DMS153 treated with DMSO at 0.1 percent for 48 hours (cell line): Measurements from ENCODE around the gene USO1.

ENCODE experiments used
- DNase-seq: peaks from one replicate; lab custom pipeline; 2025; ENCODE audit not compliant: unreplicated experiment; lab: John Stamatoyannopoulos, UW

Gene USO1

DNA sequence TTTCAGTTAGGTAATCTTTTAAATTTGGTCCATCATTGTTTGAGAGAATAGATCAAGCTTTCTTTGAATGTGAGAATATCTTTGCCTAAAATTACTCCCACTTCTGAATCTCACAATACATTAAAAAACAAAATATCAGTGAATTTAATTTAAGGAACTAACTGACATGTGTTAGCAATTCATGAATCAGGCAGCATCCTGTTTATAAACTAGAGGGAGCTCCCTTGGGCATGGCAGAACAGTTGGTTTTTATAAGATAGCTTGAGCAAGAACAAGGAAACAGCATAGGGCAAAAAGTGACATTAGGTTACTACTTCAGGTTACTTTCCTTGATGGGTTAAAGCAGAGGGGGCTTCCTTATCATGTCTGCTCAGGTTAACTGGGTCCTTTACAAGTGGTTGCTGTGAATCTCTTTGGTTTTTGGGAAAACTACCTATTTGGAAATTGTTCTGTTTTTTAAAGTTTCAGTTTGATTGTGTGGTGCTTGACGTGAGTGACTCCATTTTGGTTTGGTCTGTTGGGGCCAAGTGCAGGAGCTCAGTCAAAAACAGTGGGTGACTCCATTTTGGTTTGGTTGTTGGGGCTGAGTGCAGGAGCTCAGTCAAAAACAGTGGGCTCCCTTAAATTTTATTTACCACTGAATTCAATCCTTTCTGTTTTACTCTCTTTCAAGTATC is 109.9 kb downstream of the USO1 start:
- no peak for DNase-seq

DNA sequence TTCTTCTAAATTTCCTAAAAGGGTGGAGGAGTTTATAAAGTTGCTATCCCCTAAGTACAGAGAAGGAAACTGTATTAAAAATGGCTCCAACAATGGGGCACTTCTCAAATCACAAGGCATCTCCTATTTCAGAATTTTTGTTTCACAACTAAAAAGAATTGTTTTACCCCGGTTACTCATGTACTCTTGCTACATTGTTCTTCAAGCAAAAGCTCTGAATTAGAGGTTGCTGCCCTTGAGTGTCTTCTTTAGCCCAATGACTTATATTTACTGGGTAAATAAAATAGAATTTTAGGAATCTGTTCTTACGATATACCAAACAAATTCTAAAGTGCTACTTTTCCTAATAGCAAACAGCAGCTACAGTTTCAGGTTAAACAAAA is 110.4 kb downstream of the USO1 start:
- DNase-seq: no peak

DNA sequence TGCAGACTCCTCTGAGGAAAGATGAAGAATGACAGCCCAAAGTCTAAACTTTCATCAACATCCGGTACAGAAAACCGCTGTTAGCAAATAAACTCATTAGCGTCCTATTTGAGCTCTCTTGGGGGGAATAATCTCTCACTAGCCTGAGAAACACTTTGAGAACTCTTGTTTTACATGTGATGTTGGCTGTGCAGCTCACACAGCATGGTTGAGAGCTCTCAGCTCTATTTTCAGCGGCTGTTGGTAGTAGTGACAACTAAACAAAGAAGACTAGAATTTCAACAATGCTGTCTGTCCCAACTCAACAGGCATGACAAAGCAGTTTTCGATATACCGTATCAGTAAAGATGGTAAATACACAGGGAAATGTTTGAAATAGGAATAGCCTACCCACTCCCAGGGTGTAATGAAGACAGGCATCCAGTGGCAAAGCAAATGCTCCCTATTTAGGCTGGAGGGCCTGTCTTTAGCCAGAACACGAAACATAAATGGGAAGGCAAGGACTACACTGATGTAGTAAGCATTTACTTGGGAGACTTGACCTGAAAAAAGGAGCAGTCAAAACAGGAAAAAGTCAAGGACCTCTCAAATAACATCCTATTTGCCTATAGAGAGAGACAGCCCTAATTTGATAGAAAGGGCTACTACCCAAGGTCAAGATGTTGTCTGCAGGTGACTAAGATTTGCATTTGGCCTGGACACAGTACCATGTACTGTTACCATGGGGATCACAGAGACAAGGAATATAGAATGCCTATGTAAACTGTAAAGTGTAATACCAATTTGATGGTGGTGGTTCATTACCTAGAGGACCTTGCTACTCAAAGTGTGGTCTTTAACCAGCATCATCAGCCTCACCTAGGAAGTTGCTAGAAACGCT is 117.5 kb downstream of the USO1 start:
- peak; percentile 6 for DNase-seq

DNA sequence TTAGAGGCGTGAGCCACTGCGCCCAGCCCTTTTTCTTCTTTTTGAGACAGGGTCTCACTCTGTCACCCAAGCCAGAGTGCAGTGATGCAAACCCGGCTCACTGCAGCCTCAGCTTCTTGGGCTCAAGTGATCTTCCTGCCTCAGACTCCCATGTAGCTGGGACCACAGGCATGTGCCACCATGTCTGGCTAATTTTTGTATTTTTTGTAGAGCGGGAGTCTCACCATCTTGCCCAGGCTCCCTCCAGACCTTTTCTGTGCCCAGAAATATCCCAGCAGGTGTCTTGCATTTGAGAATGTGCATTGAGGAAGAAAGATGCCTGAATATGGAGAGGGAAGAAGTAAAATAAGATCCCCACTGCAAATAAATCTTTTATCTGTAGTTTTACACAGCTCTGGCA is 119.2 kb downstream of the USO1 start:
- DNase-seq: no peak

DNA sequence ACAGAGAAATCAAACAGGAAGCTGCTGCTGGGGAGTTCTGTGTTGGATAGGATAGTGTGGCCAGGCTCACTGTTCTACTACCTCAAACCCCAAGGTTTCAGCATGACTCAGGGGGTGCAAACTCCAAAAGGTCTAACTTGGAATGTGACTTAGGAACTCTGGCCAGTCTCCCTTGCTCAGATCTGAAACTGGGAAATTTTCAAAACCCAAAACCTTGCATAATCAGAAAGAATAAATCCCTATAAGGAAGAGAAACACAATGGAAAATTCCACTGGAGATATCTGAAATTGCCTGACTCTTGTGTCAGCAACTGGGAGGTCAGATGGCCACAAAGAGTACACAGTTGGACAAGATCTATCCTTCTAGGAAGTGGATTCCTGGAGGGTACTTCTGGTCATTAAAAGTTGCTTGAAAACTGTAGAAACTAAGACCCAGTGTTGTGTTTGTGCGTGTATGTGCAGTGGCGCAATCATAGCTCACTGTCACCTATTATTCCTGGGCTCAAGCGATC is 119.8 kb downstream of the USO1 start:
- no peak for DNase-seq

DNA sequence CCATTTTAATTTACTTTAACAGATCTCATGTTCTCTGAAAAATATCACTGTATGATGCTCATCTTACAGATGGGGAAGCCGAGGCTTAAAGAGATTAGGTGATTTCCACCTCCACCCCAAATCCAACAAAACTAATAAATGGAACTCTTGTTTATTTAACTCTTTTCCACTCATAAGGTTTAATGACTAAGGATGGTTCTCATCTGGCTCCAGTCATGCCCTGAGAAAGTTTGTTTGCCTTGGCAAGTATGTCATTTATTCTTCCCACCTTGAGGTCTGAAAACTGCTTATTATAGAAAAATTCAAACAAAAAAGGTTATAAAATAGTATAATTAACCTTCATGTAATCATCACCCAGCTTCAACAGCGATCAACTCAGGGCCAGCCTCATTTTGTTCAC is 121.6 kb downstream of the USO1 start:
- no peak for DNase-seq

DNA sequence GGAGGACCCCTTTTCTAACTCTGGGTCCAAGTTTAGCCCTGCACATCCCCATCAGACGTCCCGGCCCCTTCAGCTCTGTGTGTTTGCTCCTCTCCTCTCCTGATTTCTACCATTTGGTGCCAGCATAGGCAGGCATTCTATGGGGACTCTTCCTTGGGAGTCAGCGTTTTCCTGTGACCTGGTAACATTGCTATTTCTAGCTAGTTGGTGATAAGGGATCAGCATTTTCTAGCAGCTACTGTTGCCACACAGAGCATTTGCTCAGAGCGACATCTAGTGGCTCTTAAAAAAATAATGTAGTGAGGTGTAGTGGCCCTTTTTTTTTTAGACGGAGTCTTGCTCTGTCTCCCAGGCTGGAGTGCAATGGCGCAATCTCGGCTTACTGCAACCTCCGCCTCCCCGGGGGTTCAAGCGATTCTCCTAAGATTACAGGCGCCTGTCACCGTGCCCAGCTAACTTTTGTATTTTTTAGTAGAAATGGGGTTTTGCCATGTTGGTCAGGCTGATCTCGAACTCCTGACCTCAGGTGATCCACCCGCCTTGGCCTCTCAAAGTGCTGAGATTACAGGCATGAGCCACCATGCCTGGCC is 123.9 kb downstream of the USO1 start:
- peak; percentile 74 for DNase-seq

DNA sequence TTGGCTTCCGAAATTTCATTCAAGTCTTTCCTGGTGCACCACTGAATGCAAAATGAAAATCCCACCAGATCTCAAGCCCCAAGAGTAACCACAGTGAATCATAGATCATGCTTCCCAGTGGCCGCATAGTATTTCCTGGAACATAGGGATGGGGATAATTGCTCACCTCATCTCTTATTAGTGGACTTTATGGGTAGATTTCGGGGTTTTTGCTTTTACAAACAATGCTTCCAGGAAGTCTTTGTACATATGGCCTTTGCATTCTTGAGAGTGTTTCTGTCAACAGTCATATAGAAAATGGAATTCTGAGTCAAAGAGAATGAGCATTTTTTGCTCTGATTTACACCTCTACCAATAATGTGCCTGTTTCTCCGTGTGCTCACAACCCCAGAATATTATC is 124.5 kb downstream of the USO1 start:
- no peak for DNase-seq

DNA sequence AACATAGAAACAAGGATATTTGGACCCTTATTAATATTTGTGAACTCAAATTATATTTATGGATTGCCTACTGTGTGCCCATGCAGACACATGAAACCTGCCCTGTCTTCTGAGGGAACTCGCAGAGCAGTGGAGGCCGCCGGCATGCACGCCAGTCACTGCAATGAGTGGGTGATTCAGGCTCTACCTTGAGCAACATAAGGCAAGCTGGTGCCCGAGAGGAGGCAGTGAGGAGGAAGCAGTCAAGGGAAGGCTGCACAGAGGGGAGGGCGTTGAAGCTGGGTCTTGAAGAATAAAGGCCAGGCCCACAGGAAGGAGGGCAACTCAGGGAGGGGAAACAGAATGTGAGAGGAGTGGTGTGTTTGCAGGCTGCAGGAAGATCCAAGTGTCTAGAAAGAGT is 125.1 kb downstream of the USO1 start:
- DNase-seq: no peak

DNA sequence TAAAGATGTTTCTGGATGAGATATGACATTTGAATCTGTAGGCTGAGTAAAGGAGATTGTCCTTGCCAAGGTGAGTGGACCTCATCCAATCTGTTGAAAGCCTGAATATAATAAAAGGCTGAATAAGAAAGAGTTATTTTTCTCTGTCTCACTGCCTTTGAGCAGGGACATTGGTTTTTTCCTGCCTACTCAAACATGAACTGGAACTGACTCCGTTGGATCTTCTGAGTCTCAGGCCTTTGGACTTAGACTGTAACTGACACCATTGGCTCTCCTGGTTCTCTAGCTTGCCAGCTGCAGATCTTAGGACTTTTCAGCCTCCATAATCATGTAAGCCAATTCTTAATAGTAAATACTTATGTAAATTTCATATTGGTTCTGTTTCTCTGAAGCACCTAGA is 134.3 kb downstream of the USO1 start:
- DNase-seq: no peak

DNA sequence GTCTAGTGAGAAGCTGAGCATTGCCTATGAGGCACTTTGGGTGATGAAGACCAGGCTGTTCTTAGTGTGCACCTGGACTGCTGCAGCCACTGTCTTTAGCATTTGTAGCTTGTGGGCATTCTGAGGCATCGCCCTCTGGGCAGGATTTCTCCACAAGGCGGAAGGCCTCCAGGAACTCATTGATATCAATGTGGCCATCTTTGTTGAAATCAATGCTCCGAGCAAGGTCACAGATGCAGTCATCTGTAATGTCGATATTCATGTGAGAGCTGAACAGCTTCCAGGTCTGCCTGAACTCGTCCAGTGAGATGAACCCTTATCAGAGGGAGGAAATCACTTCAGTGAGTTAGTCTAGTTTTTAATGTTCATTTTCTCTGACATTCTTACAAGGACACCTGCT is 136.2 kb downstream of the USO1 start:
- no peak for DNase-seq
